Measurements from ENCODE around the gene SLC1A1. TPM values are rescaled to one million over a fixed set of nuclear protein-coding genes. Genes with fewer than 3 reads are reported as not detected.
A peak's percentile ranks its signal among the peaks of the same experiment; 100 is the strongest.
"Not testable (repeated sequence)": the region's sequence is repeated elsewhere in the genome, so short reads cannot be mapped to it uniquely, and the experiment has no call there.

The SLC1A1 gene
- total RNA-seq, 1 experiment from 2014 or later = 40.7 TPM

DNA sequence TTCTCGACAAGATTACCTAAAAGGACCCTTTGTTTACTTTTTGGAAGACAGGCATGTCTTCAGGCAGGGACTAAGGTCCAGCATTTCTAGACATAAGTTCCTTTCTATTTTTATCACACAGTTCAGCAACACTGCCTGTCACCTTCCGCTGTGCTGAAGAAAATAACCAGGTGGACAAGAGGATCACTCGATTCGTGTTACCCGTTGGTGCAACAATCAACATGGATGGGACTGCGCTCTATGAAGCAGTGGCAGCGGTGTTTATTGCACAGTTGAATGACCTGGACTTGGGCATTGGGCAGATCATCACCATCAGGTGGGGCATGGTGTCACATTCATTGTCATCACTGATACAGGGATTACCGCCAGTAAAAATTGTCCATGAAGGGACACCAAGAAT lies 86.2 kb downstream of the SLC1A1 start:
- DNase-seq (ENCODE audit: low spot score) = no peak

- no peak for DNase-seq (ENCODE audit: low spot score)
Measured at GRCh38 chr9:4579001-4579400, 88.7 kb downstream of the SLC1A1 start.

- DNase-seq (ENCODE audit: low spot score) = no peak
Measured at GRCh38 chr9:4581035-4581760, 90.9 kb downstream of the SLC1A1 start.

GRCh38 chr9:4581861-4582565 lies 91.7 kb downstream of the SLC1A1 start:
- no peak for DNase-seq (ENCODE audit: low spot score)

DNA sequence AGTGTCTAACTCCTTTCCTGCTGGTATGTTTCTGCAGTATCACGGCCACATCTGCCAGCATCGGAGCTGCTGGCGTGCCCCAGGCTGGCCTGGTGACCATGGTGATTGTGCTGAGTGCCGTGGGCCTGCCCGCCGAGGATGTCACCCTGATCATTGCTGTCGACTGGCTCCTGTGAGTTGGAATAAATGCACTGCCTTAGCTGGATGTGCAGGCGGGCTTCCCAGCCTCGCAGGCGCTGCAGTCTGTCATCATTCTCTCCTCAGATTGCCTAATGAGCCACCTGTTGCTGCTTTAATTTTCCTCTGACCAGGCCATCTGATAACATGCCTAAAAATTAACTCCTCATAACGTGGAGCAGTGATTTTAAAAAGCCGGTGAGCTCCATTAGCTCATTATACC lies 92.7 kb downstream of the SLC1A1 start:
- no peak for DNase-seq (ENCODE audit: low spot score)

GRCh38 chr9:4584636-4585035 lies 94.4 kb downstream of the SLC1A1 start:
- no peak for DNase-seq (ENCODE audit: low spot score)

DNA sequence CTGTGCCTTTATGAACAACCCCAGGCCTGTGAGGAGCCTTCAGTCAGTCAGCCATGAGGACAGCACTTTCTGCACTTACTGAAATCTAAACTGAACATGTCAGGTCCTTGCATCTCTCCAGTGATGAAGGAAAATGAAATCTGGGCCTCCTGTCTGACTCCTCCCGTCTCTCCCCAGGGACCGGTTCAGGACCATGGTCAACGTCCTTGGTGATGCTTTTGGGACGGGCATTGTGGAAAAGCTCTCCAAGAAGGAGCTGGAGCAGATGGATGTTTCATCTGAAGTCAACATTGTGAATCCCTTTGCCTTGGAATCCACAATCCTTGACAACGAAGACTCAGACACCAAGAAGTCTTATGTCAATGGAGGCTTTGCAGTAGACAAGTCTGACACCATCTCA lies 94.9 kb downstream of the SLC1A1 start:
- DNase-seq (ENCODE audit: low spot score) = no peak

DNA sequence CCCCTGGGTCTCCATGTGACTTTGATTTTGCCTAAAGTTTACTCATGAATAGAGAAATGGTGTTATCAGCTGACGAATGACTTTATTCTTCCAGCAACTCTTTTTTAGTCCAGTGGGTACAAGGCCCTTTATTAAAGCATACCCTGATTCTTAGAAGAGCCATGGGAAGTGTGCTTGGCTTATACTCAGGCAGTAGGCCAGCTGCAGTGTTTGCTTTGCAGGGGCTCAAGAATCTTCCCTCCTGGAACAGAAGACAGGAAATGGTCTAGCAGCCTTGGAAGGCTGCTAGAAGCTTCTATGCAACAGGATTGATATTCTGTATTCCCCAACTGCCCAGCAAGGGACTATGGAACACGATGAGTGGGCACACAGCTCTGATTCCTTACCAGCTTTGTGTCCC lies 98.5 kb downstream of the SLC1A1 start:
- DNase-seq (ENCODE audit: low spot score) = no peak

GRCh38 chr9:4590430-4591122 lies 100.3 kb downstream of the SLC1A1 start:
- no peak for DNase-seq (ENCODE audit: low spot score)

GRCh38 chr9:4591123-4591500 lies 100.8 kb downstream of the SLC1A1 start:
- no peak for DNase-seq (ENCODE audit: low spot score)

GRCh38 chr9:4592295-4592694 lies 102.0 kb downstream of the SLC1A1 start:
- no peak for DNase-seq (ENCODE audit: low spot score)

DNA sequence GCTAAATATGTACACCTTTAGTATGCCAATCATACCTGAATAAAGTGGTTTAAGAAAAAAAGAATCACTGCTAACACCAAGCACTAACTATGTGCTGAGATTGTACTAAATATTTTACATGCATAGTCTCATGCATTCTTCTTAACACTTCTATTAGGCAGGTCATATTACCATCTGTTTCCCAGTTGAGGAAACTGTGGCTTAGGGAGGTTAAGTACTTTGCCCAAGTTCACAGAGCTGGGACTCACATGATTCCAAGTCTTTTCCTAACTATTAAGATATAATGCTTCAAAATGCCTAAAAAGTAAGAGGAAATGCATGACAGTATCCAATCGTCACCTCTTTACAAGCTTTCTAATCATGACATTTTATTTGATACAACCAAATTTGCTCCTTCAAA lies 102.6 kb downstream of the SLC1A1 start:
- no peak for DNase-seq (ENCODE audit: low spot score)

DNA sequence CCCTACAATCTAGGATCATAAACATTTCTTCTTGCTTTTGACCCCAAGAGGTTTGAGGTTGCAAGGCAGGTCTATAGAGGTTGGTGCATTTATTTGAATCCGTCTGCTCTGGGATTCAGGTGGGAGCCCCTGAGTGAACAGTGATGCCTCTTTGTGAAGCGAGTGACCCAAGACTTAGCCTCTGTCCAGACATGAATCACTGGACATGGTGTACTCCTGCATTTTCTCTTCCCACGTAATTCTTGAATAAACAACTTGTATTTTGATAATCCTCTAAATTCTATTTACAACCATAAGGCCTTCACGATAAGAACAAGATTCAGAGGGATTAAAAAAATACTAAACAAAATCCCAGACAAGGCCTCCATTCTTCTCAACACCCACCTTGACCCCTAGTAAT lies 104.3 kb downstream of the SLC1A1 start:
- DNase-seq (ENCODE audit: low spot score) = no peak

- DNase-seq (ENCODE audit: low spot score) = no peak
Measured at GRCh38 chr9:4594994-4595393, 104.7 kb downstream of the SLC1A1 start.

DNA sequence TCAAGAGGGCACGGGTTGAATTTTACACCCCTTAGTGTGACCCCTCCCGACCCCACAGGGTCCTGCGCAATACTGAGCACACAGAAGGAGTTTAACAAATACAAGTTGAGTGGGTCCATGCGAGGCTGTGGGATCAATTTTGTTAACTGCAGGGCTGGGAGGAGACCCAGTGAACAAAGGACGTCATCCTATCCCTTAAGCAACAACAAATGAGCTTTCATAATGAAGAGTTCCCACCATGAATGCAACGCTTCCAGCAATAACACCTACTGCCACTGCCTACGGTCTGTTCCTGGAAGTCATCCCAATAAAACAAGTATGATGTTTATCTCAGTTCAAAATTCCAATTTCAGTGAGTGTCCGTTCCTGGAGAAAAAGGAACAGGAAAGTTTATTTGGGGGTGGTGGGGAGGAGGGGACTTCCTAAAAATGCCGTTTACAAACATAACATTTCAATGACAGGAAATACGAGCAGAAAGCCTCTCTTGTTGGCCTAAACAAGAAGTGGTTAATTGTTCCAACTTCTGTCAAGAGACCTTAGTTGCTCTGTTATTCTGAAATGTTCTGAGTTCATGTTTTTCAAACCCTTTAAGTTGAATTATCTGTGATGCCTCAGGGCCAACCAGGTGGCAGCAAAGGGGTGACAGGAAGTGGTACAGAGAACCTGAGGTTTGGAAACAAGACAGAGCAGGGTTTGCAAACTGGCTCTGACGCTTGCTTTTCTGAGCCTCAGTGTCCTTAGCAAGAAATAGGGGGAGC lies 106.1 kb downstream of the SLC1A1 start:
- DNase-seq (ENCODE audit: low spot score) = no peak

- no peak for DNase-seq (ENCODE audit: low spot score)
Measured at GRCh38 chr9:4600368-4600767, 110.1 kb downstream of the SLC1A1 start.

DNA sequence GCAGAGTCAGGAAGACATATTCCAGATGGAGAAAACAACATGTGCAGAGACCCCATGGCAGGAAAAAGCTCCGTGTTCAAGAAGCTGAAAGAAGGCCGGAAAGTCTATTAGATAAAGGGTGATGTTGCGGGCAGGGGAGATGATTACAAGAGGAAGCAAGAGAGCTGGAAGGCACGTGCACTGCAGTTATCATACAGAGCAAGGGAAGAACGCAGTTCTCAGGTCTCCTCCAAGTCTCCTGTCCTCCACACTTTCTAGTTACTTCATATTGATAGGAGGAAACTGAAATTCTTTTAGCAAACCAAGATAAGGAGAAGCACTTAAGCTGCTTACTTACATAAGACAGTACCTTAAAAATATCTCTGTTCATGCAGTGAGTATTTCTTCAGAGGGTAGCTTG lies 113.6 kb downstream of the SLC1A1 start:
- DNase-seq (ENCODE audit: low spot score) = no peak

DNA sequence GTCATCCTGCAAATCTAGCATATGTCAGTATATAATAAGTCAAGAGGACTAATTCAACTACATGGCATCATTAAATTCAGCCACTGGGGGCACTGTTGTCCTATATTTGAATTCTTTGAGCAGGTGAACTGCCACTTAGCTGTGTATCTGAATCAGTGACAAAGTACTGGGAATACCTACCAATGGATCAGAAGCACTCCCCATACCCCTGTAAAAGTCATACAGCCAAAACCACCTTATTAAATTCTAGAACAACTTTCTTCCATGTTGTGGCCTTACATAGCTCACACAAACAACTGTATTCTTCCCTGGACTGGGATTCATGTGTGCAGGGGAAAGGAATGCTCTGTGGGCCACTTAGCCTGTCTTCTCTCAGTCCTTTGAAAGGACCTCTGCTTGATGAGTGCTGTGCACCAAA lies 114.4 kb downstream of the SLC1A1 start:
- peak; percentile 94 for DNase-seq (ENCODE audit: low spot score)

- not testable (repeated sequence) for DNase-seq (ENCODE audit: low spot score)
Measured at GRCh38 chr9:4606033-4606432, 115.8 kb downstream of the SLC1A1 start.

DNA sequence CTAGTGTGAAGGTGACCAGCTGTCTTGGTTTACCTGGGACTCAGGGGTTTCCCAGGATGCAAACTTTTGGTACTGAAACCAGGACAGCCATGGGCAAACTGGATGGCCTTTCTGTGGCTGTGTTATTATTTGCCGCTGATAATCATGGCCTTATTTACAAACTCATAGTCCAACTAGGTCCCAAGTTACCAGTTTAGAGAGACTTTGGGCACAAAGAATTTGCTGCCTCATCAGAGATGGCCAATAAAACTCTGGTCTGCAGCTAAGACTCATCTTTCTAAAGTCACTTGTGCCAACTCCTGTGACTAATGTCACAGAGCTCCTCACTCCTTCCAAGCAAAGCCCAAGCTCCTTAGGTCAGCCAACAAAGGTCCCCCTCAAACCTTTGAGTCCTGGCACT lies 124.4 kb downstream of the SLC1A1 start:
- no peak for DNase-seq (ENCODE audit: low spot score)

DNA sequence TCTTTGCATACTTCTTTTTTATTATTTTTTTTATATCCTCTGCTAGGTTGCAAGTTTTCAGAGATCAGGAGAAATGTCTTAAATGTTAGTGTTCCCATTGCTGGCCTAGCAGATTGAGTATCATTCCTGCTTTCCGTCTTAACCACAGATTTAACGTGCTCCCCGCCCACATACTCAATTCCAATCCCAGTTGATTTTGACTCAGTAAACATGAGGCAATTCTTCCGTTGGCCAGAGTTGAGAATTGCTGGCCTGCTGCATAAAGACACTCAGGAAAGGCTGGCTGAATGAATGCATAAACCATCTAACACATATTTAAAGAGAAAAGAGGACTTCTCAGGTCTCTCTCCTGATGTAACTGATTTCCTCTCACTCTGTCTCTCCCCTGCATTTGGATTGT lies 125.0 kb downstream of the SLC1A1 start:
- DNase-seq (ENCODE audit: low spot score) = no peak

DNA sequence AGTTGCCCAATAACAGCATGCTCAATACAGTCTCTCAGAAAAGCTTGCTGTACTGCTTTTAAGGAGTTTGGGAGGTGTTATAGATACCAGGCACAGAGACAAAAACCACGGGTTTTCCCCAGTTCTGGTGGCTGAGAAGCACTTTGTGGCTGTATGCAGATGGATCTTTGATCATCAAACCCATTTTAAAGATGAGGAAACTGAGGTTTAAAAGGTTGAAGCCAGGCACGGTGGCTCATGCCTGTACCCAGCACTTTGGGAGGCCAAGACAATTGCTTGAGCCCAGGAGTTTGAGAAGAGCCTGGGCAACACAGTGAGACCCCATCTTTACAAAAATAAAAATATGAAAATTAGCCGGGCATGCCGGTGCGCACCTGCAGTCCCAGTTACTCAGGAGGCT lies 125.5 kb downstream of the SLC1A1 start:
- DNase-seq (ENCODE audit: low spot score) = no peak
